ENCODE measurements around the gene TNC. TPM values are rescaled to one million over a fixed set of nuclear protein-coding genes. Genes with fewer than 3 reads are reported as not detected.
A peak's percentile ranks its signal among the peaks of the same experiment; 100 is the strongest.

TNC gene
- total and polyA plus RNA-seq, 10 donors: 1.7 to 126 (median 47.9) TPM

- Histone ChIP-seq H3K9me3 (no peaks in the 10 kb centered on the region), H3K27ac (no peak overlapping the region), H3K36me3 (peaks cover 0 to 7% (median 0%) of the 10 kb centered on the region in 6 donors), H3K4me1 (no peaks in the 10 kb centered on the region), H3K4me3 (no peak overlapping the region), H3K27me3 (replicated peaks in 1 of 7) (no peaks in the 10 kb centered on the region)
- 74 to 92% (median 82%) methylated on average over 2 of the region's 2 CpGs for WGBS, 5 donors
- intact Hi-C loops (cut with DNase I; ENCODE audit: low total_unique reads): no loop called here
- no peak for DNase-seq
- TF ChIP-seq POLR2AphosphoS5 (IDR thresholded peaks at IDR 0.05): no peak
- no peak for TF ChIP-seq CTCF (IDR thresholded peaks at IDR 0.05 in 8 of 11, conservative IDR thresholded peaks at IDR 0.05 in 3 of 11)
- no peak for TF ChIP-seq POLR2A (IDR thresholded peaks at IDR 0.05)
These were observed 48.7 kb downstream of the TNC start for GRCh38 chr9:115069302-115069701.

- Histone ChIP-seq H3K27me3 (replicated peaks in 1 of 7) (no peaks in the 10 kb centered on the region), H3K4me3 (no peak overlapping the region), H3K4me1 (no peaks in the 10 kb centered on the region), H3K9me3 (no peaks in the 10 kb centered on the region), H3K36me3 (peaks cover 0 to 7% (median 0%) of the 10 kb centered on the region in 6 donors), H3K27ac (no peak overlapping the region)
- DNase-seq: no peak
- no peak for TF ChIP-seq POLR2AphosphoS5 (IDR thresholded peaks at IDR 0.05)
- TF ChIP-seq POLR2A (IDR thresholded peaks at IDR 0.05): no peak
- no peak for TF ChIP-seq CTCF (IDR thresholded peaks at IDR 0.05 in 8 of 11, conservative IDR thresholded peaks at IDR 0.05 in 3 of 11)
- intact Hi-C loops (cut with DNase I; ENCODE audit: low total_unique reads): no loop called here
These were observed 49.9 kb downstream of the TNC start for GRCh38 chr9:115068031-115068430.

- 69 to 89% (median 86%) methylated on average over 4 to 5 of the region's 5 CpGs for WGBS, 5 donors
- intact Hi-C loops (cut with DNase I; ENCODE audit: low total_unique reads): no loop called here
- peak overlapping the region in 1 of 8 donors; percentile 40 for H3K27ac ChIP-seq
These were observed 54.7 kb downstream of the TNC start for GRCh38 chr9:115063058-115063845.

More at GRCh38 chr9:115063058-115063845, 54.7 kb downstream of the TNC start:
- no peaks in the 10 kb centered on the region for H3K9me3 ChIP-seq
- no peaks in the 10 kb centered on the region for H3K4me1 ChIP-seq
- H3K36me3 ChIP-seq: no peaks in the 10 kb centered on the region
- H3K27me3 ChIP-seq (replicated peaks in 1 of 7): no peaks in the 10 kb centered on the region
- TF ChIP-seq POLR2A (IDR thresholded peaks at IDR 0.05): no peak
- no peak for TF ChIP-seq CTCF (IDR thresholded peaks at IDR 0.05 in 8 of 11, conservative IDR thresholded peaks at IDR 0.05 in 3 of 11)
- TF ChIP-seq POLR2AphosphoS5 (IDR thresholded peaks at IDR 0.05): no peak
- no peak for DNase-seq
- no peak overlapping the region for H3K4me3 ChIP-seq

Measured in spleen (tissue), 11 donors.